Right lobe of liver (tissue), 6 donors: Measurements from ENCODE around the gene MEGF10. TPM values are rescaled to one million over a fixed set of nuclear protein-coding genes. Genes with fewer than 3 reads are reported as not detected.

Source experiments
- ATAC-seq, 4 donors: fragments of 200-7000 bp; cut with Tn5 transposase; one replicate each; pipeline ENCODE4 v1.9.1; 2020; ENCODE audit warnings: mild to moderate bottlenecking in 4 of 4, moderate library complexity in 4 of 4
- DNase-seq, 3 donors: peaks; one replicate each; pipeline ENCODE4 v3.0.0-alpha.2; 2020
- H3K27ac ChIP-seq, 3 donors: fragments of 200-600 bp; one replicate each; pipeline ENCODE4 v1.8.0; 2022
- H3K27me3 ChIP-seq, 2 donors: fragments of 200-600 bp; one replicate each; pipeline ENCODE4 v1.8.0; 2022
- H3K36me3 ChIP-seq, 4 donors: fragments of 200-600 bp; sonication (generic) in 1 of 4; one replicate each; pipeline versions ENCODE4 v1.5.1 to v1.8.0; 2017 to 2022; ENCODE audit warnings: control low read depth in 1 of 4
- H3K4me1 ChIP-seq, 4 donors: fragments of 200-600 bp; sonication (generic) in 1 of 4; one replicate each; pipeline versions ENCODE4 v1.5.1 to v1.8.0; 2017 to 2022; ENCODE audit warnings: control low read depth in 1 of 4
- H3K4me3 ChIP-seq, 3 donors: fragments of 200-600 bp; one replicate each; pipeline ENCODE4 v1.8.0; 2022
- H3K9me3 ChIP-seq, 4 donors: fragments of 200-600 bp; sonication (generic) in 1 of 4; one replicate each; pipeline versions ENCODE4 v1.5.1 to v1.8.0; 2017 to 2022; ENCODE audit warnings: control low read depth in 1 of 4
- POLR2A ChIP-seq: fragments of 450-650 bp; IDR thresholded peaks from one replicate; pipeline ENCODE4 v1.6.1; 2017; ENCODE audit warnings: antibody characterized with exemption, mild to moderate bottlenecking
- WGBS: methylation state at CpG from one replicate; pipeline ENCODE4 v1.1.6; 2018; ENCODE audit warnings: low coverage, low lambda C conversion rate; ENCODE audit not compliant: insufficient coverage; ENCODE audit errors: missing lambda C conversion rate; 5-methylcytosine and 5-hydroxymethylcytosine counted together
- intact Hi-C, 2 donors: fragments of 100-400 bp; cut with DNase I; formaldehyde crosslinking; loops; one replicate each; pipeline versions ENCODE4 v1.11.2 to v1.14.1; 2022
- long read RNA-seq: library from polyadenylated mRNA; unstranded; transcript quantifications from one replicate; pipeline ENCODE4 v2.0.0, GENCODE V29; 2019
- total RNA-seq, 6 experiments: library from RNA; depleted of rRNA in 2 of 6; stranded (reverse); fragments of >200 nt in 2 of 6; fragmentation: NEBNext Ultra II Directional in 3 of 6; extraction: Animal tissue kit (Norgen Biotek cat#: 25700) in 3 of 6; gene quantifications; one replicate each; pipeline versions ENCODE4 v1.1.0 to v1.2.4, GENCODE V29; 2016 to 2023
- TF ChIP-seq, protein P1 (sequence below), 4 donors: fragments of 200-600 bp in 3 of 4; fragments of 450-650 bp in 1 of 4; IDR thresholded peaks; one replicate each; pipeline versions ENCODE4 v1.5.1 to v1.8.0; 2016 to 2022; ENCODE audit warnings: antibody characterized with exemption in 4 of 4, mild to moderate bottlenecking in 2 of 4
- donor health status: DM: no; HTN: yes; CAD: no.
- donor health status: DM: no; HTN: no; CAD: no.
- donor health status: DM: no; HTN: no; CAD: no.
- donor health status: DM: no; HTN: yes; CAD: no.
- donor health status: DM: no; HTN: yes; CAD: no.

MEGF10 gene
- total RNA-seq: 1 to 10 TPM in 1 of 6 experiments, under 1 TPM in 5; 0.42 to 1.4 (median 0.75) TPM
- long read RNA-seq: 0 reads

DNA sequence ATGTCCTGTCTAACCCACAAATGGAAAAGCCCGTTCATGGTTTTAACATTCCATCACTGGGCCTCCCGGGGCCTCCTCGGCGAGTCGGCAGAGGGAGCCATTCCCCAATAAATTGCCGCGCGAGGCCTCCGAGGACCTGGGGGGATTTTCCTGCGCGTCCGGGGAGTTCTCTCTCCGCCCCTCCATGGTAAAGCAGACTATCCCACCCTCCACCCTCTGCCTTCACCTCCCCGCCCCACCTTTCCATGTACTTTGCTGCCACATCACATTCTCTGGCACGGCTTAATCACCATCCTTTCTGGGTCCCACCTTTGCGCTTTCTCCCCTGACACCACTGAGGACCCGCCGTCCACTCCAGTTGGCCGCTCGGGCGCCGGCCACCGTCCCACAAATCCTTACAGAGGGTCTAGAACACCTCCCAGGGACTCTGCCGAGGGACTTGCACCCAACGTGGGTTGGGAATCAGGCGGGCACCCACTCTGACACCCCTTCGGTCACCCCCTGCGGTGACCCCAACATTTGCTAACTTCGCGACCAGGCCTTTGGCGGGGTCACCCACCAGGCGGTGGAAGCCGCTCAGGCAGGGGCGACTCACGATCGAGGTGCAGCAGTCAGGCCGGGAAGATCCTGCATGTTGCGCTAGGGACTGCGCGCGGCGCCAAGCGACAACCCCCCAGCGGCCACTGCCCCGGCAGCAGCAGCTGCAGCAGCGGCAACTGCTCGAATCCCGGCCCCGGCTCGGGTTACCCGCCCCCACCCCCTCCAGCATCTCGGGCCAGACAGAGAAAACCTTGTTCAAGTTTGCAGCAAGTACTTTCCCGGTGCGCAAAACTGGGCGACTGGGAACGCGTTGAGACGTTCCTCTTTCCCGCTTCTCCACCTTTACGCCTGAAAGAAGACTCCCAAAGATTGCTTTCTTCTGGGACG is at the start of gene MEGF10:
Gene MEGF10, plus strand, starts transcription at position 778 of the 927 bp plus-strand sequence. CDS start 40,513 bp downstream, outside the sequence.
- H3K4me1 ChIP-seq: peaks cover 0 to 7% (median 0%) of the 10 kb centered on the region in 4 donors
- intact Hi-C loops: loop anchor here in 1 of 2 donors (10.0 kb wide), 1 partner anchor 205 kb away; no protein-coding TSS in a partner anchor
- DNase-seq (peak in 2 of 3 donors; percentile 48 to 60), ATAC-seq (peak; percentile 72 to 93 (median 81))
- H3K9me3 ChIP-seq: no peaks in the 10 kb centered on the region
- peaks cover 4 to 6% of the 10 kb centered on the region in 2 donors for H3K27me3 ChIP-seq
- under 1% methylated on average over 43 of the region's 61 CpGs for WGBS
- no peak within 1 kb of the TSS for H3K27ac ChIP-seq
- peak within 1 kb of the TSS in 2 of 3 donors; percentile 12 for H3K4me3 ChIP-seq
- no peaks in the 10 kb centered on the region for H3K36me3 ChIP-seq
- no peak for TF ChIP-seq POLR2A
- TF ChIP-seq, protein P1, sequence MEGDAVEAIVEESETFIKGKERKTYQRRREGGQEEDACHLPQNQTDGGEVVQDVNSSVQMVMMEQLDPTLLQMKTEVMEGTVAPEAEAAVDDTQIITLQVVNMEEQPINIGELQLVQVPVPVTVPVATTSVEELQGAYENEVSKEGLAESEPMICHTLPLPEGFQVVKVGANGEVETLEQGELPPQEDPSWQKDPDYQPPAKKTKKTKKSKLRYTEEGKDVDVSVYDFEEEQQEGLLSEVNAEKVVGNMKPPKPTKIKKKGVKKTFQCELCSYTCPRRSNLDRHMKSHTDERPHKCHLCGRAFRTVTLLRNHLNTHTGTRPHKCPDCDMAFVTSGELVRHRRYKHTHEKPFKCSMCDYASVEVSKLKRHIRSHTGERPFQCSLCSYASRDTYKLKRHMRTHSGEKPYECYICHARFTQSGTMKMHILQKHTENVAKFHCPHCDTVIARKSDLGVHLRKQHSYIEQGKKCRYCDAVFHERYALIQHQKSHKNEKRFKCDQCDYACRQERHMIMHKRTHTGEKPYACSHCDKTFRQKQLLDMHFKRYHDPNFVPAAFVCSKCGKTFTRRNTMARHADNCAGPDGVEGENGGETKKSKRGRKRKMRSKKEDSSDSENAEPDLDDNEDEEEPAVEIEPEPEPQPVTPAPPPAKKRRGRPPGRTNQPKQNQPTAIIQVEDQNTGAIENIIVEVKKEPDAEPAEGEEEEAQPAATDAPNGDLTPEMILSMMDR (IDR thresholded peaks at IDR 0.05): peak; percentile 32 to 82 (median 70)

- no peaks in the 10 kb centered on the region for H3K36me3 ChIP-seq
- intact Hi-C loops: no loop called here
- no peak overlapping the region for H3K27ac ChIP-seq
- ATAC-seq (no peak), DNase-seq (no peak)
- WGBS: 6% methylated on average over 1 of the region's 1 CpG
- no peak overlapping the region for H3K4me3 ChIP-seq
- H3K27me3 ChIP-seq: no peaks in the 10 kb centered on the region
- H3K9me3 ChIP-seq: peaks cover 0 to 3% (median 0%) of the 10 kb centered on the region in 4 donors
- TF ChIP-seq, protein P1 (IDR thresholded peaks at IDR 0.05): no peak
- no peak for TF ChIP-seq POLR2A
- no peaks in the 10 kb centered on the region for H3K4me1 ChIP-seq
These were observed 47.6 kb upstream of the MEGF10 start for GRCh38 chr5:127243011-127243410.

DNA sequence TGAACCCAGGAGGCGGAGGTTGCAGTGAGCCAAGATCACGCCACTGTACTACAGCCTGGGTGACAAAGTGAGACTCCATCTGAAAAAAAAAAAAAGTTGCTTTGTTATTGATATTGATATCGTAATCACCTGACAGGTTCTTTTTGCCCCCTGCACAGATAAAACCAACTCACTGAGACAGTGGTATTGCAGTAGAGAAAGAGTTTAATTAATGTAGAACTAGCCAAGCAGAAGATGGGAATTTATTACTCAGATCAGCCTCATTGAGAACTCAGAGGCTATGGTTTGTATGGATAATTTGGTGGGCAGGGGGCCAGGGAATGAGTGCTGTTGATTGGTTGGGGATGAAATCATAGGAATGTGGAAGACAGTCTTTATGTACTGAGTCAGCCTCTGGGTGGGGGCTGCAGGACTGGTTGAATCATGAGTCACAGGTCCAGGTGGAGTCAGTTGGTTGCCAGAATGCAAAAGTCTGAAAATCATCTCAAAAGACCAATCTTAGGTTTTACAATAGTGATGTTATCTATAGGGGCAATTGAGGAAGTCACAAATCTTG is 35.8 kb upstream of the MEGF10 start:
- TF ChIP-seq, protein P1 (IDR thresholded peaks at IDR 0.05): no peak
- no peak for TF ChIP-seq POLR2A
- no peak for ATAC-seq

GRCh38 chr5:127256886-127257597 is 33.6 kb upstream of the MEGF10 start:
- Histone ChIP-seq H3K9me3 (no peaks in the 10 kb centered on the region), H3K4me3 (no peak overlapping the region), H3K4me1 (no peaks in the 10 kb centered on the region), H3K27me3 (no peaks in the 10 kb centered on the region), H3K27ac (no peak overlapping the region), H3K36me3 (no peaks in the 10 kb centered on the region)
- intact Hi-C loops: no loop called here
- 48% methylated on average over 2 of the region's 2 CpGs for WGBS
- ATAC-seq (no peak), DNase-seq (no peak)
- TF ChIP-seq, protein P1 (IDR thresholded peaks at IDR 0.05): no peak
- no peak for TF ChIP-seq POLR2A

More for the DNA sequence above, 35.8 kb upstream of the MEGF10 start:
- Histone ChIP-seq H3K4me1 (no peaks in the 10 kb centered on the region), H3K9me3 (no peaks in the 10 kb centered on the region), H3K27me3 (no peaks in the 10 kb centered on the region), H3K4me3 (no peak overlapping the region), H3K27ac (no peak overlapping the region), H3K36me3 (no peaks in the 10 kb centered on the region)
- intact Hi-C loops: no loop called here
- no peak for DNase-seq
- 88% methylated on average over 3 of the region's 3 CpGs for WGBS
